NCI-H524 (cell line): ENCODE results near the gene OMA1.
"Not testable (repeated sequence)": the region's sequence is repeated elsewhere in the genome, so short reads cannot be mapped to it uniquely, and the experiment has no call there.

Experiments used
- DNase-seq, 2 experiments: peaks; one replicate each; lab custom pipeline; 2025; lab: John Stamatoyannopoulos, UW

OMA1 gene

DNA sequence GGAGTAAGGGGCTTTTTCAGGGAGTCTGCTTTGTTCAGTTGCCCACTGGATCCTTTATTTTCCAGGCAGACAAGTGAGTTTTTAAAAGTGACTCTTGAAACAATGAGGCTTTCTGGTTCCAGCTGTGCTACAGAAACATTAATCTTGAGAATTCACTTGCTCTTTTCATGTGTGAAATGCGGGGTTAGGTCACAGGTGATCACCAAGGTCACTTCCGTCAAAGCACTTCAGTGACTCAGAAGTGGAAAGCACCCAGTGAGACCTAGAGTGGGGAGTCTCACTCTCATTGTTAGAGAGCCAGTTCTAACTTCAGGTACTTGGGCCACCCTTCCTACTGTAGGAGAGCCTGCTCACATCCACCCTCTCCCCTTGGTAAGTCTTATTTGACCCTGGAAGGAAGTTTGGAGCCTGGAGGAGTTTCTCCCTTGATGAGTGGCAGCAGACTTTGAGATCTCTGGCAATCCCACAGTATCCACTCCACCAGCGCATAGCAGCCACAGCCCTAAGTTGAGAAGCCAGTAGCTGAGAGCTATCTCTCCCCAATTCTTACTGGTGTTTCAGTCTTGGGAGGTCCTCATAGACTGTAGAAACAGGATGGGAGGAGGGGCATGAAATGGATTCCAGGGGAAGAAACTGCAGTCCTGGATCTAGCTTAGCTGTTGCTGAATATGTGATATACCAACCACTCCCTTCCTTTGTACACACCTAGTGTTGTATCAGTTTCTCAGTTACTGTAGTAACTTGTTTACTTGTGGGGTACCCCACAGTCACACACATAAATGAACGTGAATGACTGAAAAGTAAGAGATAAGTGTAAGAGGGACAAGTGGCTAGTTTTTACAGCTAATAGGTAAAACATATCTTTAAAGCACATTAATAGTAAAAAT is 27.4 kb upstream of the OMA1 start:
- no peak for DNase-seq

DNA sequence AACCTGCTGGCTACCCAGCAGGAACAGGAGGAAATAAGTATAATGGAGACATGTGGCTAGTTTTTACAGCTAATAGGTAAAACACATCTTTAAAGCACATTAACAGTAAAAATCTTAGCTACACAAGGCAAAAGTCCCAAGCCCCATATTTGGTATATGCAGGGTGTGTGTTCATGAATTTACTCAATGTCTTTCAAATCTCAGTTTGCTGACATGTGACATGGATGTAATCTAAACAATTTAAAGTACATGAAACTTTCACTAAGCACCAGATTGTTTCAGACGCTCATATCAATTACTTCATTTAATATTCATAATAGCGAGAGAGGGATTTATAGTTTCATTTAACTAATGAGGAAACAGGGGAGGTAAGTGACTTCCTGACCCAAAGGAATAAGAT is 26.6 kb upstream of the OMA1 start:
- DNase-seq: no peak

DNA sequence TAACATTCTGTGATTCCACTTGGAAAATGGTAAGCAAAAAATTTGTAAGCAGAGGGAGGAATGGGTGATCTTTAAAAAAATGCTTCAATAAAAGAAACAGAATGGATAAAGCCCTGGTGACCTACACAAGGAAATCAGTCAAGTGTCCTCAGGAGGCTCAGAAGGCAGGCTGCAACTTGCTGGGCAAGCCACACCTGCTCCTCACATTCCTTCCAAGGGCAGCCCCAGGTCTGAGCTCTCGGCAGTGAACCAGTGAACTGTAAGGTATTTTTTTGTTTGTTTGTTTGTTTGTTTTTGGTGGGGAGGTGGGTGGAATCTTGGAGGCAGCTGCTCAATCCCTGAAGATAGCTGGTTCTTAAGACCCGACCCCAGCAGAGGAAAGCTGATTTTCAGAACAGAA is 26.2 kb upstream of the OMA1 start:
- no peak for DNase-seq

DNA sequence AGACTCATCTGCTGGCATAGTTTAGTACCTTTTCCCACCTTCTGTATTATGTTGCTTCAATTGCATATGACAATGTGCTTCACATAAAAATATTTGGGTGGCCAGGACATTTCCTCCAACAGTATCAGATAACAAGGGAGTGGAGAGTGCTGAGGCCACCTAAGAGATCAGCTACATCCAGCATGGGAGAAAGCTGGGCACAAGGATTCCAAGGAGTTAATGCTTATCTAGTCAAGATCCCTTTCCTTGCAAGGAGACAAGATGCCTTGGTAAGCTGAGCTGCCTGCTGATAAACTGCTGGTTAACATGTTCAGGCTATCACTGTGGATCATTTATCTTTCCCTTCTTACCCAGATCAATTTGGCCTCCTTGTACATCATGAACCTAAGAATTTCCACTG is 25.1 kb upstream of the OMA1 start:
- DNase-seq: no peak

DNA sequence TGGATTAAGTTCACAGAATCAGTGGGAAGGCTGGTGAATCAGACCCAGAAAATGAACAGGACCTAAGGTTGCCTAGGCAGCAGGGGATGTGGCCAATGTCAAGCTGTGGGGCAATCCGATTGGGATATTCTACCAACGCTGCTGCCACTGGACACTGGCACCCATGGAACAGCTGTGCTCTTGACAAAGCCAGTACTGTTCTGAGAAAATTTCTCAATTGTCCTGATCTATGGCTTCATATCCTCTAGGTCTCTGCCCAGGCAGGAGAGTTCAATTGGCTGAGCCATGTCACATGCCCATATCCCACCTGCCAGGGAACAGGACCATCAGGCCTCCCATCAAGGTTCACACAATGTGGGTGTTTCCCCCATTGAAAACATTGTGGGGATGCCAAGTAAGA is 24.3 kb upstream of the OMA1 start:
- no peak for DNase-seq

DNA sequence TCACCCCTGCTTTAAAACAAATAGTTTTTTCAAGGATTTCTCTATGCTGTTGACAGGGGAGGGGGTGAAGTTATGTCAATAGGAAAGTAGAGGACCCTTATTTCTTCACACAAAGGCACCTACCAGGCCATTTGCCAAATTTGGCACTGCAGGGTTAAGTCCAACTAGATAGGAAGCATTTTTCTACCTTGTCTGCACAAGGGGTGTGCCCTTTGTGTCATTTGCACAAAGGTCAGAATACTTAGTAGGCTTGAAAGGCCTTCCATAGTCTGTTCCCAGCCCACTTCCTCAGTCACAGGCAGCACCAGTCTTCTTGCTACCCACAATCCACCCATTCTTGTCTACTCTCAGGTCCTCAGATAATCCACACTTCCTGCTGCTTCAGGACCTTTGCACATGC is 23.6 kb upstream of the OMA1 start:
- no peak for DNase-seq

DNA sequence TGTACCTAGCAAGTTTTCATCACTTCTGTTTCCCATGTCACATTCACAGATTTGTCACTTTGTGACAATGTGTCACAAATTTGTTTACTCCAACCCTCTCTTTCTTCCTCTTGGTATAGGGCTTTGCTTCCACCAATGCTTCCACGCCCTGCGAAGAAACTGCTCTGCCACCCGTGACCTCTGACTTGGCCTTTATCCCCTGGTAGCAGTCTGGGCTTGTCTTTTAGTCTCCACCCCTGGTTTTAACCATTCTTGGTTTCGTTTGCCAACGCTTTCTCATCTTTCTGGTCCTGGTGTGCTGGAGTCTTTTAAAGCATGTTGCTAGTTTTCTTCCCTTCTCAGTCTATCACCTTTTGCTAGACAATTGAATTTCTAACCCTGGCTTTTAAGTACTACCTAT is 22.4 kb upstream of the OMA1 start:
- no peak for DNase-seq

DNA sequence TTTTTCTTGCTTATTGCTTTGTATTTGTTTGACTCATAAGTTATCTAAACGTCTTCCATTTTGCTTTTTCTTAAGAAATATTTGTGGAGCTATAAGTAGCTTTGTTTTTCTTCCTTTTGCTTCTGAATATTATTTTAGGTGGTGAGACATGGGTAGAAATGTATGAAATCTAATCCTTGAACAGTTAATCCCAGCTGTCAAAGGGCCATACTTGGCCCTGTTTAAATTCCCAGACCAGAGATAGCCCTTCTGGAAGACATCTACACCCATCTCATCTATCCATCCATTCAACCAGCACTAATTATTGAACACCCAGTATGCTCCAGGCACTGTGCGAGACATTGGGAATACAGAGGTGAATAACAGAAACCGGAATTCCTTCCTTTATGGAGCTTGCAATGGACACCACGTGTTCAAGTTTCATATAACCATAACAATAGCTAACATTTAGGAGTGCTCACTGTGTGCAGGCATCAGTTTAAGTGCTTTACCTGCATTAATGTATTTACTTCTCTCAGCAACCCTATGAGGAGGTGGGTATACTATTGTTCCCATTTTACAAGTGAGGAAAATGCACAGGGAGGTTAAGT is 21.8 kb upstream of the OMA1 start:
- no peak for DNase-seq

DNA sequence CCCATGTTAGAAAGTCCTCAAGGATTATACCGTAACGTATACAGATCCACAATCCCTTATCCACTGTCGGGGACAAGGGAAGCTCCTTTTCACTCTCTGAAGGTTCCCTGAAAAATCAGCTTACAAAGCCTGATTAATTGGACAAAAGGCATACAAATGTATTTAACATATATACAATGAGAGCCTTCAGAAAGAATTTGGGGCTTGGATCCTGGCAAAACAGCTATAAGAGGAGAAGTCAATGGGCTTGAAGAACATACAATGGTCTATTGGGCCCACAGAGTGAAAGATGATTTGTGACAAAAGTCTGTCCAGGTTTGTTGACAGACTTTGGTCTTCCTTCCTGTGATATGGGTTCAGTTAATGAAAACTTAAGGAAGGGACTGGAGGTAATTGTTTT is 19.8 kb upstream of the OMA1 start:
- no peak for DNase-seq

DNA sequence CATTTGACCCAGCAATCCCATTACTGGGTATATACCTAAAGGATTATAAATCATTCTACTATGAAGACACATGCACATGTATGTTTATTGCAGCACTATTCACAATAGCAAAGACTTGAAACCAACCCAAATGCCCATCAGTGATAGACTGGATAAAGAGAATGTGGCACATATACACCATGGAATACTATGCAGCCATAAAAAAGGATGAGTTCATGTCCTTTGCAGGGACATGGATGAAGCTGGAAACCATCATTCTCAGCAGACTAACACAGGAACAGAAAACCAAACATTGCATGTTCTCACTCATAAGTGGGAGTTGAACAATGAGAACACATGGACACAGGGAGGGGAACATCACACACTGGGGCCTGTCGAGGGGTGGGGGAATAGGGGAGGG is 17.2 kb upstream of the OMA1 start:
- DNase-seq: not testable (repeated sequence)

DNA sequence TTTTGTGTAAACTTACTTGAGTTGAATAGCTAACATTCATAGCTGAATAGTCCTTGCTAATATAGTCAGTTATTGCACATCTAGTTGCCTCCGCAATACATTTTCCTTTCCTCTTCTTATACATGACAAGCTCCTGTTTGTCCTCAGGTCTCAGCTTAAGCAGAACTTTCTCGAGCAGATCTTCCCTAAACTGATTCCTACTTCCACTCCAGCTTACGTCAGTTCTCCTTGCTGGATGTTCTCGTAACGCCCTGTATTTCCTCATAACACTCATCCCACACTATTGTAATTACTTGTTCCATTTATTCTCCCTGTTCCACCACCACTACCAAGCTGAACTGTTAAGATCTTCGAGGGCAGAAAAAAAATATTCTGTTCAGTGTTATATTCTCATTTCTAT is 15.1 kb upstream of the OMA1 start:
- no peak for DNase-seq

DNA sequence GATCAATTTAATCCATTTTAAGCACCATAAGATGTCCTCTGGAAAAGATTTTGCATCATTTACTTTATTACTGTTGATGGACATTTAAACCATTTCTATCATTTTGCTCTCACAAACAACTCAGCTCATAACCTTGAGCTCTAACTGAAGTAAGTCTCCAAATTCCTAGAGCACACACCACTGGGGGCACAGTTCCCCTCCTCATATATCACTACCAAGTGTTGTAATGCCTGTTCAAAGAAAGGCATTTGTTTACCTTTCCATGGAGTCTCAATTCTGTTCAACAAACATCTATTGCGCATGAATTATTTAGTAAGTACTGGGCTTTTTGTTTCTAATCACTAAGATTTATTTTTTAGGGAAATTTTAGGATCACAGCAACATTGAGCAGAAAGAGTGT is 8.9 kb upstream of the OMA1 start:
- DNase-seq: no peak

DNA sequence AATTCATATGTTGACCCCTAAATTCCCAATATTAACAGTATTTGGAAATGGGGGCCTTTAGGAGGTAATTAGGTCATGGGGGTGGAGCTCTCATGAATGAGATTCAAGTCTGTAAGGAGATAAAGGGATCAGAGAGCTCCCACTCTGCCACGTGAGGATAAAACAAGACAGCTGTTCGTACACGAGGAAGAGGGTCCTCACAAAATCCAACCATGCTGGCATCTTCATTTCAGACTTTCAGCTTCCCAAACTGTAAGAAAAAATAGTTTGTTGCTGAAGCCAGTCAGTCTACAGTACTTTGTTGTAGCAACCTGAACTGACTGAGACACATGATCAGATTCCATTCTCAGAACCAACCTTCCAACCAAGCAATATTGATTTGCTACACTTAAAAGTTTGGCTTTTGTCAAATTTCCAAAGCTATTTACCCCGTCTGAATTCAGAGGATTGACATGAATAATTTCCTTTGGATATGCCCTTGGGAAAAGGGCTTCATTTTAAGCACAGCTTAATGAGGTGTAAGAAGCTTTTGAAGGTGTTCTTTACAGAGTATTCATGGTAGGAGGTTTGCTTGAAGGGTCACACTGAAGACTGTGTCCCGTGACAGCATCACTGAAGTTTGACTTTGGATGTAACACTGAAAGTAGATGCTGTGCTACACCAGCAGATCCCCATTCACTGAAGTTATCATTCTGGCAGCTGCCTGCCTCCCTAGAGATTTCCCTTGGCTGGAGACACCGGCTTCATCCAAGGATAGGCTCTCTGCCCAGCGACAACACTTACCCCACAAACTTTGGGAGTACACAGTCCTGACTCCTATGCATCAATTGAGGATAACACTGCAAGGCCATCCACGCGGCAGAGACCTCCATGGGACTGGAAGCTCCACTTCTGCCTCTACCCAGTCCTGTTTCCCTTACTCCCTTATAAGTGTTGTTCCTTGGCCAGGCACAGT is 4.9 kb upstream of the OMA1 start:
- DNase-seq: peak in 1 of 2 experiments; percentile 25

DNA sequence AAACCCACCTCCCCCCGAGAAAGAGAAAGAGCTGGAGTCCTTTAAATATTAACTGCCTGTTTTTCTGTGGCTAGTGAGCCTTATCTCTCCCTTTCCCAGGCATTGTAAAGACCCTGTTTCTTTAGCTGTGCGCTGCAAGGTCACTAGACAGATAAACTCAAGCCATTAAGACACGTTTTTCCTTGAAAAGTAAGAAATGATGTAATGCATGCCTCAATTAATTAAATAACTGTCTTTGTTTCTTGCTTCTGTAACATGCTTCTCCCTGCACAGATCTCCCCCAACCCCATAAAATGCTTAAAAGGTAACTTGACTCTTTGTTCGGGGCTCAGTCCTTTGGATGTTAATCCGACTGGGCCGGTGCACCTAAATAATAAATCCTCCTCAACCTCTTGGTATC is 2.8 kb upstream of the OMA1 start:
- DNase-seq: not testable (repeated sequence)

DNA sequence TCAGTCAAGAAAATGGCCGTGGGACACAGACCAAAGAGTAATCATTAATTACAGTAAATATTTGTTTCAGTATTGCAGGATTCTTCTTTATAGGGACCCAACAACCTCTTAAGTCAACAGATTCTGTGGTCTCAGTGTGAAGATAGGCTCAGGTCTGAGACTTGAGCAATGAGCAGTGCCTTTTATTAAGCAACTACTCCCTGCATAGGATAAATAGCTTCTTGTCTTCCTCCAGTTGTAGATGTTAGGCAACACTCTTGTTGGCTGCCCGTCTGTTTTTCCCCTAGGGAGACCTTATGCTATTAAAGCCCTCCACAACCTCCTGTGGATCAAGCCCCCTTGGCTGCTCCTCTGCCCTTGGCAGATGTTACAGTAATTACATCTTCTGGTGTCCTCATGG is 1.8 kb upstream of the OMA1 start:
- DNase-seq: peak; percentile 75 to 93

DNA sequence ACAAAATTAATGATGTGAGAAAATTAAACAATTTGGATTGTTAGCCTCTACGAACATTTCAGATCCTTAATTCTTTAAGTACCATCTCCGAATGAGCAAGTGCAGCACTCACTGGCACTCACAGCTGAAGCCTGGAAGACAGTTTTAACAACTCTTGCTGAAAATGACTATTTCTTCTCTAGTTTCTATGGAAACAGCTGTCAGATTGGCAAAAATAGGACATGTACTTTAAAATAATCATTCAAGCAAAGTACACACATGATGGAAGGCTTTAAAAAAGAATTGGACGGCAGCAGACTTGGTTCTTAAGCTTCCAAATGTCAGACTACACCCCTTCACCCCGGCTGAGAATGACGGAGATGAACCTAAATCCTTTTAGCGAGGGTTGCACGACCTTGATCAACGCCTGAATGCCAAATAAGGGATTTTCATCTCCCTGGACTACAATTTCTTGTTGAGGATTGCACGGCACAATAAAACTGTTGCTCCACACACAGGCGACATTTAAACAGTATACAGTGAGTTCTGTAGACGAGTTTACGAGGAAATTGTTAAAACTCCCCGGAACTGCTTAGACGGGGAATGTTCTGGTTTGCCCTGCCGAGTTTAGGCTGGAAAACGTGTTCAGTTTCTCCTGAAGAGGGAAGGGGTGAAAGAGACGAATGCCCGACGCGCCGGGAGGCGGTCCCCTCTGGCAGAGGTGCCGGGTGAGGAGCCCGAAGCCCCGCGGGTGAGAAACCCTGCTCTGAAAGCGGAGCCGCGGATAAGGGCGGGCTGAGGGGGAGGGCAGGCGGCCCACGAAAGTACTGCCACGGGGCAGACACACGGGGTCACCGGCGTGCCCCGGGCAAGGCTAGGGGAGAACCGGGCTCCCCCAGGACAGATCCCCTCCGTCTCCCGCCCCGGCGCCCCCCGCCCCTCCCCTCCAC is 671 bp downstream of the OMA1 start:
- peak; percentile 41 to 71 for DNase-seq

DNA sequence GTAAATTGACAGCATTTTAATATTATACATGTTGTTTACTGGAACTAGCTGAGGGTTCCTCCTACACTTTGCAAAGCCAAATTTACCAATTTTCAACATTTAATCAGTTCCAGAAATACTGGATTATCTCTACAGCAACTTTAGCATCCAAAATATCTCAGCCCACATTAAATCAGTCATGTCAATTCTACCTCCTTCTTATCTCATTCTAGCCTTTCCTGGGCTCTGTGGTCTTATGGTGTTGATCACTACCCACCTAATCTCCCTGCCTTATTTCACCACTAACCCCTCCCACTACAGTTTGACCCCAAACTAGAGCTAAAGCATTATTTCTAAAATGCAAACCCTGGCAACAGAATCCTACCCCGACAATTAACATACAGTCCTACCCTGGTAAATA is 3.3 kb downstream of the OMA1 start:
- no peak for DNase-seq

DNA sequence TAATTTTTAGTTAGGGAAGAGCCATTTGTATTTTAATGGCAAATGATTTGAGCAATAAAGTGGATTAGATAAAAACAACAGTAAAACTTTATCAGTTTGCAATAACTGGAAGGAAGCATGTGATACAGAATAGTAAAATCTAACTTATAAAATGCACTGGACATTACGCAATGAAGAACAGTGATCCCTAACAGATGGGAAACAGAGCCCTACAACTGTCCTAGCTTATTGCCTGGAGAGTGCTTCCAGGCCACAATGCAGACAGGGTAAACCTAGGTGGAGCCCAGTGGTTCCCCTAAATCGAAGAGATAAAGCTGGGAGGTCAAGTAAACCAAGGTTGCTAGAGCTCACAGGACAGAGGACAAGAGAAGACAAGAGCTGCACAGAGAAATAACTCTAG is 7.0 kb downstream of the OMA1 start:
- DNase-seq: no peak

DNA sequence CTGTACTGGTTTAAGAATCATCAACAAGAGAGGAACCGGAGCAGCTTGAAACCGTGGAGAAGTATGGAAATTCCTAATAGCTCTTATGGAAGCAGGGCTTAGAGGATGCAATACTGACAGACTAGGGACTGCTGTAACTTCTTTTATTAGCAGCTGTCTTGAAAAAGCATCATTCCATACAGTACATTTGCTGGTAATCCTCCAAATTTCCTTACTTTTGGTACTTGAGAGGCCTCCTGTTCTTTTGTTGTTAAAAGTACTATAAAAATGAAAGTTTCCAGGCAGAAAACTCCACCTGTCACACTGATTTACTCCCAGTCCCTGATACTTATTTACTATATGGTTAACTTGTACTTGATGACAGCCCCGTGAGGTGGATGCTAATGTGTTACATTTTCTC is 7.7 kb downstream of the OMA1 start:
- no peak for DNase-seq

DNA sequence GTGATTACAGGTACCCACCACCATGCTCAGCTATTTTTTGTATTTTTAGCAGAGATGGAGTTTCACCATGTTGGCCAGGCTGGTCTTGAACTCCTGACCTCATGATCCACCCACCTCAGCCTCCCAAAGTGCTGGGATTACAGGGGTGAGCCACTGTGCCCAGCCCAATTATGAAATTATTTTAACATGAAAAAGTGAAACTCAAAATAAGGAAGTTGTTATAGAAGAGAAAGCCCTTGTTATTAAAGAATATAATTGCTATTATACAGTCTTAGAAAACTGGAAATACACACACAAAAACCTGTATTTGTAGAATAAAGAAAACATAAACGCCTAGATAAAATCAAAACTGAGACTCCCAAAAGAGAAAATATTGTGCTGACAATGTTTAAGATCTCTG is 14.7 kb downstream of the OMA1 start:
- not testable (repeated sequence) for DNase-seq

DNA sequence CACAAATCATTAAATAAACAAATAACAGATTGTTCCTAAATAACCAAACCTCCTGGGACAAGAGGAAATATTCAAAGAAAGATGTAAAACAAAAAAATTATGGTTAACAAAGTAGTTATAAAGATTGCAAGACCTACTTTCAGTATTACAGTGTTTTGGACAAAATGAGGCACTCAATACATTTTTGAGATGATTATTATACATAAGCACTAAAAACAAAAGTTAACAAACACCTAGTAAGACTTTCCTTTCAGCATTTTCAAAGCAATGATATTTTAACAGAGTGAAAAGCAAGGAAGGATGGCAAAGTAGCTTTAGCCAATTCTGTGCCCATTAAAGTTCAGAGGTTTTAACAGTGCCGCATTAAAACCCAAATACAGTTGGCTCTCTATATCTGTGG is 17.2 kb downstream of the OMA1 start:
- DNase-seq: no peak

DNA sequence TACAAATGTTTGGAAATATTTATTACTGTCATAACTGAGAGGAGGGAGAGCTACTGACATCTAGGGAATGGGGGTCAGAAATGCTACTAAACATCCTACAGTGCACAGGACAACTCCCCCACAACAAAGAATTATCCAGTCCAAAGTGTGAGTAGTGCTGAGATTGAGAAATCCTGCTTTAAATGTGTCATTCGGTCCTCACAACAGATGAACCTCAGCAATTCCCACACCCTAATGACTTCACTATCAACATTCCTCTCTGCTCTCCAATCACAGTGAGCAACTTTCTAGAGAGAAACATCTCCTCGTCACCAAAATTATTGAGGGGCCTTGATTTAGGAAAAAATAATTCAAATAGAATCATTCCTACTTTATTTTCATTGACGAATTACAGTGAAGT is 18.0 kb downstream of the OMA1 start:
- no peak for DNase-seq
